ENCODE measurements around the gene ARID2.

The ARID2 gene

DNA sequence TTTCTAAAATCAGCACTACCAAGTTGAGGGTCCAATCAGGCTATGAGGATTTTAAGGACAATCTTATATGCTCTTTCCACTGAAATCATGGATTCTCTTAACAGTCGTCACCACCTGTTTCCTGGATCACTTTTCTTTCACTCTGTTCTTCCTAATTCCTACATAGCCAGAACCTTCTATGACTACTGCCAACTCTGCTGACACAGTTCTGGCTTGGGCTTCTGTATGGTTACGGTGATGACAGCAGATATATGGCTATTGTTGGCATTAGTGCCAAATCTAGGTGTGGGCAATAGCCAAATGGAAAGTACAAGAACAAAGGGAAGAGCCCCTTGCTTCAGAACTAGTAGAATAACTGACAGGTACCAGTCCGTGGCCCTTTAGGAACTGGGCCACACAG lies 124.0 kb downstream of the ARID2 start:
- Histone ChIP-seq H3K36me3 (ENCODE audit: control insufficient read depth in 2 of 2, insufficient read depth in 1 of 2, low read length in 2 of 2) (peaks cover 24 to 46% of the 10 kb centered on the region in 2 experiments), H3K4me1 (ENCODE audit: control insufficient read depth, insufficient read depth, low read length) (no peaks in the 10 kb centered on the region), H3K9me3 (ENCODE audit: control insufficient read depth, insufficient read depth, low read depth, low read length) (no peaks in the 10 kb centered on the region), H3K27ac (ENCODE audit: extremely low read depth, low read depth, low read length) (no peak overlapping the region), H3K4me3 (ENCODE audit: low read depth, low read length) (no peak overlapping the region)
- POLR2A ChIA-PET = no interaction called here
- CTCF ChIA-PET = no interaction called here
- TF ChIP-seq HIC1 (tag by site-specific recombination; IDR thresholded peaks at IDR 0.05) = no peak
- TF ChIP-seq ZFHX2 (tag by site-specific recombination; conservative IDR thresholded peaks at IDR 0.05) = no peak
- TF ChIP-seq ZNF266 (tag by site-specific recombination; IDR thresholded peaks at IDR 0.05; ENCODE audit: low read depth) = no peak
- TF ChIP-seq FEZF1 (tag by site-specific recombination; IDR thresholded peaks at IDR 0.05) = no peak
- TF ChIP-seq GLI2 (tag by site-specific recombination; IDR thresholded peaks at IDR 0.05; ENCODE audit: borderline replicate concordance, low read depth) = no peak
- TF ChIP-seq PRDM1 (tag by site-specific recombination; IDR thresholded peaks at IDR 0.05) = no peak
- no peak for TF ChIP-seq SCRT1 (tag by site-specific recombination; IDR thresholded peaks at IDR 0.05; ENCODE audit: borderline replicate concordance)
- TF ChIP-seq, protein P1, sequence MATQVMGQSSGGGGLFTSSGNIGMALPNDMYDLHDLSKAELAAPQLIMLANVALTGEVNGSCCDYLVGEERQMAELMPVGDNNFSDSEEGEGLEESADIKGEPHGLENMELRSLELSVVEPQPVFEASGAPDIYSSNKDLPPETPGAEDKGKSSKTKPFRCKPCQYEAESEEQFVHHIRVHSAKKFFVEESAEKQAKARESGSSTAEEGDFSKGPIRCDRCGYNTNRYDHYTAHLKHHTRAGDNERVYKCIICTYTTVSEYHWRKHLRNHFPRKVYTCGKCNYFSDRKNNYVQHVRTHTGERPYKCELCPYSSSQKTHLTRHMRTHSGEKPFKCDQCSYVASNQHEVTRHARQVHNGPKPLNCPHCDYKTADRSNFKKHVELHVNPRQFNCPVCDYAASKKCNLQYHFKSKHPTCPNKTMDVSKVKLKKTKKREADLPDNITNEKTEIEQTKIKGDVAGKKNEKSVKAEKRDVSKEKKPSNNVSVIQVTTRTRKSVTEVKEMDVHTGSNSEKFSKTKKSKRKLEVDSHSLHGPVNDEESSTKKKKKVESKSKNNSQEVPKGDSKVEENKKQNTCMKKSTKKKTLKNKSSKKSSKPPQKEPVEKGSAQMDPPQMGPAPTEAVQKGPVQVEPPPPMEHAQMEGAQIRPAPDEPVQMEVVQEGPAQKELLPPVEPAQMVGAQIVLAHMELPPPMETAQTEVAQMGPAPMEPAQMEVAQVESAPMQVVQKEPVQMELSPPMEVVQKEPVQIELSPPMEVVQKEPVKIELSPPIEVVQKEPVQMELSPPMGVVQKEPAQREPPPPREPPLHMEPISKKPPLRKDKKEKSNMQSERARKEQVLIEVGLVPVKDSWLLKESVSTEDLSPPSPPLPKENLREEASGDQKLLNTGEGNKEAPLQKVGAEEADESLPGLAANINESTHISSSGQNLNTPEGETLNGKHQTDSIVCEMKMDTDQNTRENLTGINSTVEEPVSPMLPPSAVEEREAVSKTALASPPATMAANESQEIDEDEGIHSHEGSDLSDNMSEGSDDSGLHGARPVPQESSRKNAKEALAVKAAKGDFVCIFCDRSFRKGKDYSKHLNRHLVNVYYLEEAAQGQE (tag by site-specific recombination; IDR thresholded peaks at IDR 0.05) = no peak
- no peak for TF ChIP-seq ZNF10 (tag by site-specific recombination; IDR thresholded peaks at IDR 0.05)
- TF ChIP-seq ZBTB20 (tag by site-specific recombination; IDR thresholded peaks at IDR 0.05) = no peak

GRCh38 chr12:45863332-45863731 lies 133.8 kb downstream of the ARID2 start:
- TF ChIP-seq SETDB1 (IDR thresholded peaks at IDR 0.05; ENCODE audit: insufficient read length, low read length) = no peak
- TF ChIP-seq, protein P2, sequence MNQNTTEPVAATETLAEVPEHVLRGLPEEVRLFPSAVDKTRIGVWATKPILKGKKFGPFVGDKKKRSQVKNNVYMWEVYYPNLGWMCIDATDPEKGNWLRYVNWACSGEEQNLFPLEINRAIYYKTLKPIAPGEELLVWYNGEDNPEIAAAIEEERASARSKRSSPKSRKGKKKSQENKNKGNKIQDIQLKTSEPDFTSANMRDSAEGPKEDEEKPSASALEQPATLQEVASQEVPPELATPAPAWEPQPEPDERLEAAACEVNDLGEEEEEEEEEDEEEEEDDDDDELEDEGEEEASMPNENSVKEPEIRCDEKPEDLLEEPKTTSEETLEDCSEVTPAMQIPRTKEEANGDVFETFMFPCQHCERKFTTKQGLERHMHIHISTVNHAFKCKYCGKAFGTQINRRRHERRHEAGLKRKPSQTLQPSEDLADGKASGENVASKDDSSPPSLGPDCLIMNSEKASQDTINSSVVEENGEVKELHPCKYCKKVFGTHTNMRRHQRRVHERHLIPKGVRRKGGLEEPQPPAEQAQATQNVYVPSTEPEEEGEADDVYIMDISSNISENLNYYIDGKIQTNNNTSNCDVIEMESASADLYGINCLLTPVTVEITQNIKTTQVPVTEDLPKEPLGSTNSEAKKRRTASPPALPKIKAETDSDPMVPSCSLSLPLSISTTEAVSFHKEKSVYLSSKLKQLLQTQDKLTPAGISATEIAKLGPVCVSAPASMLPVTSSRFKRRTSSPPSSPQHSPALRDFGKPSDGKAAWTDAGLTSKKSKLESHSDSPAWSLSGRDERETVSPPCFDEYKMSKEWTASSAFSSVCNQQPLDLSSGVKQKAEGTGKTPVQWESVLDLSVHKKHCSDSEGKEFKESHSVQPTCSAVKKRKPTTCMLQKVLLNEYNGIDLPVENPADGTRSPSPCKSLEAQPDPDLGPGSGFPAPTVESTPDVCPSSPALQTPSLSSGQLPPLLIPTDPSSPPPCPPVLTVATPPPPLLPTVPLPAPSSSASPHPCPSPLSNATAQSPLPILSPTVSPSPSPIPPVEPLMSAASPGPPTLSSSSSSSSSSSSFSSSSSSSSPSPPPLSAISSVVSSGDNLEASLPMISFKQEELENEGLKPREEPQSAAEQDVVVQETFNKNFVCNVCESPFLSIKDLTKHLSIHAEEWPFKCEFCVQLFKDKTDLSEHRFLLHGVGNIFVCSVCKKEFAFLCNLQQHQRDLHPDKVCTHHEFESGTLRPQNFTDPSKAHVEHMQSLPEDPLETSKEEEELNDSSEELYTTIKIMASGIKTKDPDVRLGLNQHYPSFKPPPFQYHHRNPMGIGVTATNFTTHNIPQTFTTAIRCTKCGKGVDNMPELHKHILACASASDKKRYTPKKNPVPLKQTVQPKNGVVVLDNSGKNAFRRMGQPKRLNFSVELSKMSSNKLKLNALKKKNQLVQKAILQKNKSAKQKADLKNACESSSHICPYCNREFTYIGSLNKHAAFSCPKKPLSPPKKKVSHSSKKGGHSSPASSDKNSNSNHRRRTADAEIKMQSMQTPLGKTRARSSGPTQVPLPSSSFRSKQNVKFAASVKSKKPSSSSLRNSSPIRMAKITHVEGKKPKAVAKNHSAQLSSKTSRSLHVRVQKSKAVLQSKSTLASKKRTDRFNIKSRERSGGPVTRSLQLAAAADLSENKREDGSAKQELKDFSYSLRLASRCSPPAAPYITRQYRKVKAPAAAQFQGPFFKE (tag by site-specific recombination; IDR thresholded peaks at IDR 0.05; ENCODE audit: borderline replicate concordance) = no peak
- TF ChIP-seq ZNF266 (tag by site-specific recombination; IDR thresholded peaks at IDR 0.05; ENCODE audit: low read depth) = no peak
- TF ChIP-seq ZNF362 (tag by site-specific recombination; IDR thresholded peaks at IDR 0.05) = no peak
- TF ChIP-seq ZNF544 (tag by site-specific recombination; IDR thresholded peaks at IDR 0.05) = no peak
- Histone ChIP-seq H3K27ac (ENCODE audit: extremely low read depth, low read depth, low read length) (no peak overlapping the region), H3K36me3 (ENCODE audit: control insufficient read depth in 2 of 2, insufficient read depth in 1 of 2, low read length in 2 of 2) (peaks cover 16 to 21% of the 10 kb centered on the region in 2 experiments), H3K9me3 (ENCODE audit: control insufficient read depth, insufficient read depth, low read depth, low read length) (no peaks in the 10 kb centered on the region), H3K4me3 (ENCODE audit: low read depth, low read length) (no peak overlapping the region), H3K4me1 (ENCODE audit: control insufficient read depth, insufficient read depth, low read length) (no peaks in the 10 kb centered on the region)
- ChIA-PET CTCF (interaction anchor here (0.6 to 0.7 kb wide), 4 partner anchors 9 to 693 kb away, joined by 3 read pairs; no protein-coding TSS in a partner anchor), POLR2A (no interaction called here)

Measured in HEK293 (cell line).